Heart left ventricle (tissue), 16 donors: ENCODE measurements around the gene VDAC2. TPM values are rescaled to one million over a fixed set of nuclear protein-coding genes. Genes with fewer than 3 reads are reported as not detected.
"Not testable (repeated sequence)": the region's sequence is repeated elsewhere in the genome, so short reads cannot be mapped to it uniquely, and the experiment has no call there.

Source experiments
- ATAC-seq, 4 donors: fragments of 200-7000 bp; cut with Tn5 transposase; one replicate each; pipeline ENCODE4 v1.9.1; 2020 to 2022; ENCODE audit warnings: moderate library complexity in 4 of 4, mild to moderate bottlenecking in 3 of 4, moderate number of reproducible peaks in 1 of 4
- DNase-seq, 5 donors: peaks; one replicate each; pipeline ENCODE4 v3.0.0-alpha.2; 2020
- H3K27ac ChIP-seq, 12 donors: fragments of 200-600 bp; sonication (generic) in 4 of 12; one replicate each; pipeline versions ENCODE4 v1.5.0 to v1.8.0; 2016 to 2022; ENCODE audit warnings: mild to moderate bottlenecking in 2 of 12
- H3K27me3 ChIP-seq, 9 donors: fragments of 200-600 bp; sonication (generic) in 2 of 9; one replicate each; pipeline versions ENCODE4 v1.5.1 to v1.8.0; 2016 to 2022; ENCODE audit warnings: mild to moderate bottlenecking in 3 of 9
- H3K36me3 ChIP-seq, 9 donors: fragments of 200-600 bp; sonication (generic) in 2 of 9; one replicate each; pipeline versions ENCODE4 v1.5.0 to v1.8.0; 2018 to 2022; ENCODE audit warnings: mild to moderate bottlenecking in 2 of 9
- H3K4me1 ChIP-seq, 12 donors: fragments of 200-600 bp; sonication (generic) in 4 of 12; one replicate each; pipeline versions ENCODE4 v1.5.0 to v1.8.0; 2016 to 2022; ENCODE audit warnings: mild to moderate bottlenecking in 3 of 12
- H3K4me3 ChIP-seq, 12 donors: fragments of 200-600 bp; sonication (generic) in 4 of 12; one replicate each; pipeline versions ENCODE4 v1.5.0 to v1.8.0; 2017 to 2022; ENCODE audit warnings: mild to moderate bottlenecking in 9 of 12, moderate library complexity in 4 of 12
- H3K9me3 ChIP-seq, 12 donors: fragments of 200-600 bp; sonication (generic) in 4 of 12; one replicate each; pipeline versions ENCODE4 v1.5.0 to v1.8.0; 2016 to 2022; ENCODE audit warnings: mild to moderate bottlenecking in 1 of 12
- POLR2A ChIP-seq, 2 donors: fragments of 450-650 bp; IDR thresholded peaks; one replicate each; pipeline ENCODE4 v1.6.1; 2017; ENCODE audit warnings: antibody characterized with exemption in 2 of 2, mild to moderate bottlenecking in 2 of 2, moderate library complexity in 2 of 2
- WGBS, 4 donors: extraction: QIAGEN DNeasy Blood & Tissue Kit in 2 of 4; methylation state at CpG; one replicate each; pipeline versions ENCODE4 v1.1.5 to v1.1.7; 2013 to 2018; 5-methylcytosine and 5-hydroxymethylcytosine counted together
- intact Hi-C, 10 donors: fragments of 100-400 bp; cut with DNase I; formaldehyde crosslinking; loops; one replicate each; pipeline versions ENCODE4 v1.11.1 to v1.14.2; 2022
- polyA plus RNA-seq, 2 donors: library from polyadenylated mRNA; stranded (reverse); fragments of 200-250 nt; gene quantifications; one replicate each; pipeline ENCODE4 v1.2.3, GENCODE V29; 2013
- total RNA-seq, 9 donors: library from RNA; depleted of rRNA in 2 of 9; stranded (reverse); fragments of >200 nt in 2 of 9; fragmentation: NEBNext Ultra II Directional in 3 of 9; extraction: Animal tissue kit (Norgen Biotek cat#: 25700) in 3 of 9; gene quantifications; one replicate each; pipeline versions ENCODE4 v1.1.0 to v1.2.4, GENCODE V29; 2016 to 2023
- TF ChIP-seq, protein P1 (sequence below), 12 donors: fragments of 200-600 bp; sonication (generic) in 4 of 12; IDR thresholded peaks; one replicate each; pipeline versions ENCODE4 v1.5.0 to v1.8.0; 2018 to 2022; ENCODE audit warnings: antibody characterized with exemption in 12 of 12, mild to moderate bottlenecking in 5 of 12
- donor health status: ischemic (EF 13 %, LVEDD 7.1; RV severe dilation, severe dysfunction).
- donor health status: healthy with polysubstance abuse.
- donor health status: DM: no; HTN: yes; CAD: no.
- donor health status: DM: no; HTN: no; CAD: no.
- donor health status: ischemic (EF 25% LVEDD 6.9; RV normal size, moderate dysfunction).
- donor health status: ischemic (EF 25% LVEDD 5.7; RV mildly dilated, moderate dysfunction).
- donor health status: healthy.
- donor health status: DM: yes; HTN: yes; CAD: no.
- donor health status: ischemic (EF 35%, LVEDD 5.7; RV mildly dilated, moderate dysfunction).
- donor health status: nonischemic (EF 11% LVEDD 7.7; RV severe dilation, severe dysfunction).
- donor health status: DM: yes; HTN: yes; CAD: no.
- donor health status: PGD.
- donor health status: ischemic (EF 29% LVEDD 5.4; RV normal size, mild dysfunction).
- donor health status: nonischemic (EF 23%, LVEDD 6.1; RV moderate dilation, normal function).

The VDAC2 gene
- total and polyA plus RNA-seq, 11 donors: 334 to 554 (median 472) TPM

DNA sequence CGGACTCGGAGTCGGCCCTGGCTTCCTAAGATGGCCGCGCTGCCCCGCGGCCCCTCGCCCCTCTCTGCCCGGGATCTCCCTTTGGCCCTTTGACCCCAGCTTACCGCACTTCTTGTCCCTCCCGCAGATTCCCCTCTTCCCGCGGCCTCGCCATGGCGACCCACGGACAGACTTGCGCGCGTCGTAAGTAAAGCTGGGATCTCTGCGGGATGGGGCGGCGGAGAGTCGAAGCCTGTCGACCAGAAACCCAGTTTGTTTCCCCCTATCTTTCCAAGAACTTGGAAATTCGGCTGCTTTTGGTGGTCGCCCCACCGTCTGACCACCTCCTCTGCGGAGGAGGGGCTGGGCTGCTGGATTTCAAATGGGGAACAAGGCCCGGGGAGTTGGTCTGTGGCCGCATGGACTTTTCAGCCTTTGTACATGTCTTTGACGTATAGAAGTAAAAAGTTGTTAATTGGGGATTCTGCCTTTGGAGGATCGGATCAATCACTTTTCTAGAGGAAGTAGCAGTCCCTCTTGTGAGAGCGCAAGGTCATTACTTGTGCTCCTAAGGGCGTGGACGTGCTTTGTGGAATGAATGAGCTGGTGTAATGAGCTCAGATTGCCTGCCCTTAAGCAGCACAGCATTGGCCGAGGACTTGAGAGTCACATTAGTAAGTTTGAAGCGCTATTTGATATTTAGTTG, 553 bp downstream of the VDAC2 start:
- Histone ChIP-seq H3K4me3 (peak overlapping the region; percentile 78 to 100 (median 91)), H3K9me3 (no peaks in the 10 kb centered on the region), H3K4me1 (peaks cover 2 to 59% (median 43%) of the 10 kb centered on the region in 12 donors), H3K36me3 (peaks cover 0 to 44% (median 41%) of the 10 kb centered on the region in 9 donors), H3K27me3 (no peaks in the 10 kb centered on the region), H3K27ac (peak overlapping the region; percentile 98 to 100 (median 100))
- intact Hi-C loops: loop anchor here in 4 of 10 donors (2.0 to 10.0 kb wide), 4 partner anchors 16 to 99 kb away; partner anchors contain the start of gene SAMD8 (in 3 of the 4)
- TF ChIP-seq, protein P1, sequence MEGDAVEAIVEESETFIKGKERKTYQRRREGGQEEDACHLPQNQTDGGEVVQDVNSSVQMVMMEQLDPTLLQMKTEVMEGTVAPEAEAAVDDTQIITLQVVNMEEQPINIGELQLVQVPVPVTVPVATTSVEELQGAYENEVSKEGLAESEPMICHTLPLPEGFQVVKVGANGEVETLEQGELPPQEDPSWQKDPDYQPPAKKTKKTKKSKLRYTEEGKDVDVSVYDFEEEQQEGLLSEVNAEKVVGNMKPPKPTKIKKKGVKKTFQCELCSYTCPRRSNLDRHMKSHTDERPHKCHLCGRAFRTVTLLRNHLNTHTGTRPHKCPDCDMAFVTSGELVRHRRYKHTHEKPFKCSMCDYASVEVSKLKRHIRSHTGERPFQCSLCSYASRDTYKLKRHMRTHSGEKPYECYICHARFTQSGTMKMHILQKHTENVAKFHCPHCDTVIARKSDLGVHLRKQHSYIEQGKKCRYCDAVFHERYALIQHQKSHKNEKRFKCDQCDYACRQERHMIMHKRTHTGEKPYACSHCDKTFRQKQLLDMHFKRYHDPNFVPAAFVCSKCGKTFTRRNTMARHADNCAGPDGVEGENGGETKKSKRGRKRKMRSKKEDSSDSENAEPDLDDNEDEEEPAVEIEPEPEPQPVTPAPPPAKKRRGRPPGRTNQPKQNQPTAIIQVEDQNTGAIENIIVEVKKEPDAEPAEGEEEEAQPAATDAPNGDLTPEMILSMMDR (IDR thresholded peaks at IDR 0.05): no peak
- no peak for TF ChIP-seq POLR2A (IDR thresholded peaks at IDR 0.05)
- DNase-seq: peak in 1 of 5 donors; percentile 41
- ATAC-seq: peak in 2 of 4 donors; percentile 23 to 44
- 0 to 1% (median 1%) methylated on average over 28 to 38 of the region's 38 CpGs for WGBS, 4 donors

DNA sequence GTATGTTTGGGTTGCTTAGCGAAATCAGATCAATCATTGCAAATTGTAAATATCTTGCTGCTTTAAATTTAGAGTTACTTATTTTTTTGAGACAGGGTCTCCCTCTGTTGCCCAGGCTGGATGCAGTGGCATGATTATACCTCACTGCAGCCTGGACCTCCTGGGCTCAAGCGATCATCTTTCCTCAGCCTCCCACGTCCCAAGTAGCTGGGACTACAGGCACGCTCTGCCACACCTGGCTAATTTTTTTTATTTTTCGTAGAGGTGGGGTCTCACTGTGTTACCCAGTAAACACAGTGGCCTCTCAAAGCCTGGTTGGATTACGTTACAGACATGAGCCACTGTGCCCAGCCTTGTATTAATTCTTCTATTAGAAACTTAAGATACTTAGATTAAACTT, 1.7 kb downstream of the VDAC2 start:
- intact Hi-C loops: loop anchor here in 3 of 10 donors (5.0 to 10.0 kb wide), 2 partner anchors 98 to 100 kb away; partner anchors contain the start of gene SAMD8 (in 3 of the 3)
- H3K4me1 ChIP-seq: peaks cover 2 to 71% (median 54%) of the 10 kb centered on the region in 12 donors
- TF ChIP-seq POLR2A (IDR thresholded peaks at IDR 0.05): no peak
- TF ChIP-seq, protein P1 (IDR thresholded peaks at IDR 0.05): no peak
- H3K27me3 ChIP-seq: no peaks in the 10 kb centered on the region
- 59 to 68% (median 66%) methylated on average over 6 of the region's 6 CpGs for WGBS, 4 donors
- DNase-seq: peak in 1 of 5 donors; percentile 10
- H3K36me3 ChIP-seq: peaks cover 0 to 56% (median 53%) of the 10 kb centered on the region in 9 donors
- H3K4me3 ChIP-seq: peak overlapping the region in 10 of 12 donors; percentile 82 to 100 (median 91)
- no peak for ATAC-seq
- H3K9me3 ChIP-seq: no peaks in the 10 kb centered on the region
- H3K27ac ChIP-seq: peak overlapping the region in 2 of 12 donors; percentile 39 to 100

DNA sequence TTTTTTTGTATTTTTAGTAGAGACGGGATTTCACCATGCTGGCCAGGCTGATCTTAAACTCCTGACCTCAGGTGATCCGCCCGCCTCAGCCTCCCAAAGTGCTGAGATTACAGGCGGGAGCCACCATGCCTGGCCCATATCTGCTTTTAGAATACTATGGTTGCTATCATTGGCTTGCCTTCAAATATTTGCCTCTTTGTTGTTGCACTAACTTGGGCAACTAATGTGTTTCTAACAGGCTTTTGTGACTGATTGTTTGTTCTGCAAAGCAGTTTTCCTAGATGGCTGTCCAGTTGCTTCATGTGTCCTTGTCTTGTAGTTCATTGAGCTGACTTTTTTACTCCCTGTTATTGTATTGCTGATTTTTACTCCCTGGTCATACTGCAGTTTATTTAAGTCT, 9.7 kb downstream of the VDAC2 start:
- WGBS, 4 donors: 50 to 71% (median 63%) methylated on average over 4 of the region's 4 CpGs
- DNase-seq (peak in 1 of 5 donors; percentile 7), ATAC-seq (peak in 2 of 4 donors; percentile 34 to 47)
- Histone ChIP-seq H3K9me3 (no peaks in the 10 kb centered on the region), H3K36me3 (peaks cover 4 to 100% (median 92%) of the 10 kb centered on the region in 9 donors), H3K4me3 (no peak overlapping the region), H3K4me1 (peaks cover 10 to 84% (median 57%) of the 10 kb centered on the region in 12 donors), H3K27me3 (no peaks in the 10 kb centered on the region), H3K27ac (peak overlapping the region in 4 of 12 donors; percentile 5 to 28 (median 20))
- intact Hi-C loops: loop anchor here in 2 of 10 donors (5.0 to 10.0 kb wide), 2 partner anchors 108 to 315 kb away; partner anchors contain the start of gene SAMD8 (in 1 of the 2)
- TF ChIP-seq, protein P1 (IDR thresholded peaks at IDR 0.05): no peak
- TF ChIP-seq POLR2A (IDR thresholded peaks at IDR 0.05): no peak

DNA sequence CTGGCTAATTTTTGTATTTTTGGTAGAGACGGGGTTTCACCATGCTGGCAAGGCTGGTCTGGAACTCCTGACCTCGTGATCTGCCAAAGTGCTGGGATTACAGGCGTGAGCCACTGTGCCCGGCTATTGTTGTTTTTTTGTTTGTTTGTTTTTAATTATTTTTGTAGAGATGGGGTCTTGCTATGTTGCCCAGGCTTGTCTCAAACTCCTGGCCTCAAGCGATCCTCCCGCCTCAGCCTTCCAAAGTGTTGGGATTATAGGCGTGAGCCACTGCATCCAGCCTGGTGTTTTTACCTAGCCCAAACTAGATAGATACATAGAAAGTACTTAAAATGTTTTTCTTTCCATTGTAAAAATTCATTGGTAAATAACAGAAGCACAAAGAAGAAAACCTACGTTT, 10.9 kb downstream of the VDAC2 start:
- not testable (repeated sequence) for ATAC-seq, H3K27me3 ChIP-seq, H3K9me3 ChIP-seq, H3K27ac ChIP-seq, DNase-seq, H3K4me3 ChIP-seq
- peaks cover 21 to 84% (median 56%) of the 10 kb centered on the region in 12 donors for H3K4me1 ChIP-seq
- 85 to 92% (median 89%) methylated on average over 8 of the region's 8 CpGs for WGBS, 4 donors
- intact Hi-C loops: loop anchor here in 2 of 10 donors (5.0 to 10.0 kb wide), 2 partner anchors 109 to 317 kb away; partner anchors contain the start of gene SAMD8 (in 1 of the 2)
- peaks cover 4 to 100% (median 80%) of the 10 kb centered on the region in 9 donors for H3K36me3 ChIP-seq
